Measurements from ENCODE around the gene TMBIM6.
"Not testable (repeated sequence)": the region's sequence is repeated elsewhere in the genome, so short reads cannot be mapped to it uniquely, and the experiment has no call there.

- TF ChIP-seq CTCF, POLR2A (IDR thresholded peaks at IDR 0.05): not testable (repeated sequence)
Measured at GRCh38 chr12:49734900-49735299, 6.5 kb upstream of the TMBIM6 start.
